GM12892 (cell line): ENCODE results near the gene NWD2.

Experiments
- POLR2A ChIP-seq: IDR thresholded peaks from 2 replicates; pipeline ENCODE4 v1.6.1; 2011; ENCODE audit warnings: low read depth, low read length, control low read depth
- POLR2AphosphoS5 ChIP-seq: IDR thresholded peaks from 2 replicates; pipeline ENCODE4 v1.6.1; 2011; ENCODE audit warnings: low read depth, low read length, control low read depth
- TAF1 ChIP-seq: IDR thresholded peaks from 2 replicates; pipeline ENCODE4 v1.6.1; 2011; ENCODE audit warnings: low read depth, mild to moderate bottlenecking, control low read depth, low read length, borderline replicate concordance

- TF ChIP-seq POLR2A (no peak), TAF1 (no peak), POLR2AphosphoS5 (no peak)
These were observed 148.1 kb downstream of the NWD2 start for GRCh38 chr4:37392521-37393255.
